Hepatocyte (in vitro differentiated cells): ENCODE data around the gene RIC8A. TPM values are rescaled to one million over a fixed set of nuclear protein-coding genes. Genes with fewer than 3 reads are reported as not detected.
"Not testable (repeated sequence)": the region's sequence is repeated elsewhere in the genome, so short reads cannot be mapped to it uniquely, and the experiment has no call there.

ENCODE experiments used
- DNase-seq: peaks from one replicate; pipeline ENCODE4 v3.0.0-alpha.2; 2016; ENCODE audit warnings: low spot score
- H2AFZ ChIP-seq: fragments of 200-600 bp; sonication (generic); 2 replicates; pipeline ENCODE4 v1.6.0; 2016; ENCODE audit warnings: antibody characterized with exemption, mild to moderate bottlenecking
- H3K27ac ChIP-seq: fragments of 200-600 bp; sonication (generic); 2 replicates; pipeline ENCODE4 v1.5.1; 2016; ENCODE audit warnings: mild to moderate bottlenecking
- H3K27me3 ChIP-seq: fragments of 200-600 bp; sonication (generic); 2 replicates; pipeline ENCODE4 v1.6.1; 2016
- H3K36me3 ChIP-seq: fragments of 200-600 bp; sonication (generic); replicated peaks from 2 replicates; pipeline ENCODE4 v1.5.1; 2016; ENCODE audit warnings: low read depth; ENCODE audit not compliant: insufficient read depth
- H3K4me1 ChIP-seq: fragments of 200-600 bp; sonication (generic); 2 replicates; pipeline ENCODE4 v1.5.1; 2016; ENCODE audit warnings: mild to moderate bottlenecking, moderate library complexity; ENCODE audit not compliant: insufficient read depth
- H3K4me2 ChIP-seq: fragments of 200-600 bp; sonication (generic); 2 replicates; pipeline ENCODE4 v1.6.0; 2016
- H3K4me3 ChIP-seq: fragments of 200-600 bp; sonication (generic); 2 replicates; pipeline ENCODE4 v1.5.1; 2016; ENCODE audit warnings: mild to moderate bottlenecking
- H3K79me2 ChIP-seq: fragments of 200-600 bp; sonication (generic); 2 replicates; pipeline ENCODE4 v1.6.0; 2017; ENCODE audit warnings: mild to moderate bottlenecking
- H3K9me2 ChIP-seq: fragments of 200-600 bp; sonication (generic); replicated peaks from 2 replicates; pipeline ENCODE4 v1.6.0; 2017; ENCODE audit warnings: mild to moderate bottlenecking; ENCODE audit not compliant: insufficient read depth
- H3K9me3 ChIP-seq: fragments of 200-600 bp; sonication (generic); 2 replicates; pipeline ENCODE4 v1.5.1; 2016; ENCODE audit warnings: low read depth, mild to moderate bottlenecking
- H4K20me1 ChIP-seq: fragments of 200-600 bp; sonication (generic); 2 replicates; pipeline ENCODE4 v1.6.0; 2016; ENCODE audit warnings: mild to moderate bottlenecking; ENCODE audit not compliant: insufficient read depth, poor library complexity, severe bottlenecking
- EZH2 ChIP-seq: fragments of 200-600 bp; sonication (generic); IDR thresholded peaks from 2 replicates; pipeline ENCODE4 v1.6.1; 2016; ENCODE audit warnings: antibody characterized with exemption, mild to moderate bottlenecking, borderline replicate concordance
- EZH2phosphoT487 ChIP-seq: fragments of 200-600 bp; sonication (generic); IDR thresholded peaks from one replicate; pipeline ENCODE4 v1.6.1; 2018; ENCODE audit warnings: antibody characterized with exemption, mild to moderate bottlenecking, low read depth, moderate library complexity; ENCODE audit not compliant: unreplicated experiment, severe bottlenecking
- WGBS: methylation state at CpG from one replicate; pipeline ENCODE4 v1.1.6; 2016; ENCODE audit warnings: low lambda C conversion rate; ENCODE audit errors: missing lambda C conversion rate; 5-methylcytosine and 5-hydroxymethylcytosine counted together
- polyA plus RNA-seq: library from polyadenylated mRNA; unstranded; fragments of >200 nt; fragmentation: Nextera tagmentation; extraction: Ambion mirVana; gene quantifications from 2 replicates; pipeline ENCODE4 v1.2.1, GENCODE V29; 2016
- total RNA-seq: library from RNA; depleted of rRNA; stranded (reverse); fragments of >200 nt; gene quantifications from 2 replicates; pipeline ENCODE4 v1.2.3, GENCODE V29; 2014
- TF ChIP-seq, protein P1 (sequence below): fragments of 200-600 bp; sonication (generic); IDR thresholded peaks from 2 replicates; pipeline ENCODE4 v1.5.1; 2016; ENCODE audit warnings: antibody characterized with exemption, mild to moderate bottlenecking; ENCODE audit not compliant: poor library complexity

The RIC8A gene
- total and polyA plus RNA-seq, 2 experiments from 2014 or later: 75.6 to 82.1 TPM

DNA sequence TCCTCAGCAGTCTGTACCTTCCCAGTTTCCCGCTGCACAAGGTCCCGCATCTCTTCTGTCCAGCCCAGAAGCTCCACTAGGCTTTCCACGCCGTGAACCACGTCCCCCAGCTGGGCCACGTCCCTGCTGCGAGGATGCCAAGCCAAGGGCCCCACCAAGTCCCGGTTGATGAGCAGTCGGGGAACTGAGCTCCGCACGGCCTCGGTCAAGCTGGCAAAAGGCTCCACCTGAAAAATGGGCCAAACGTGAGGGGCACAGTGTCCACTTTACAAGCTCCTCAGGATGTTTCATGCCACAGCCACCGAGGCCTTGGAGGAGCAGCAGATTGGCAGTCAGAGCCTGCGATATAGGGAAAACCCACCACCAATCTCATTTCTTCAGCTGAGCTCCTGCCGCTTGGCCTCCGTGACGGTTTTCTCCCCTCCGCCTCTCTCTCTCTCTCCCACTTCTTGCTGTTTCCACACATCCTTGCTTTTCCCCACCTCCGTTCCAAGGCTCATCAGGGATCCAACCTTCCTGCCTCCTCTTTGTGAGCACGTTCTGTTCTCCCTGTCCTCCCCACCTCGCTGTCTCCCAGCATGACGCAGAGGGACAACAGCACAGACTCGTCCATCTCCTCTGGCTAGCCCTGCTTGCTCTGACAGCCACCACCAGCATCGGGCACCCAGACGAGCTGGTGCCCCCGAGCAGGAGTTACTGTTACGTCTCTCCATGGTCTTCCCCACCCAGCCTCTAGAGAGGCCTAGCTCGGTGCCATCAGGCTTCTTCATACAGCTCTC is 11.5 kb downstream of the RIC8A start:
- Histone ChIP-seq H4K20me1 (no peaks in the 10 kb centered on the region), H3K79me2 (no peaks in the 10 kb centered on the region), H3K27ac (no peak overlapping the region), H3K27me3 (no peaks in the 10 kb centered on the region), H3K36me3 (no peaks in the 10 kb centered on the region), H3K9me3 (no peaks in the 10 kb centered on the region), H2AFZ (no peak overlapping the region), H3K4me1 (no peaks in the 10 kb centered on the region), H3K4me2 (no peak overlapping the region), H3K4me3 (no peak overlapping the region), H3K9me2 (no peaks in the 10 kb centered on the region)
- TF ChIP-seq EZH2: no peak
- TF ChIP-seq, protein P1, sequence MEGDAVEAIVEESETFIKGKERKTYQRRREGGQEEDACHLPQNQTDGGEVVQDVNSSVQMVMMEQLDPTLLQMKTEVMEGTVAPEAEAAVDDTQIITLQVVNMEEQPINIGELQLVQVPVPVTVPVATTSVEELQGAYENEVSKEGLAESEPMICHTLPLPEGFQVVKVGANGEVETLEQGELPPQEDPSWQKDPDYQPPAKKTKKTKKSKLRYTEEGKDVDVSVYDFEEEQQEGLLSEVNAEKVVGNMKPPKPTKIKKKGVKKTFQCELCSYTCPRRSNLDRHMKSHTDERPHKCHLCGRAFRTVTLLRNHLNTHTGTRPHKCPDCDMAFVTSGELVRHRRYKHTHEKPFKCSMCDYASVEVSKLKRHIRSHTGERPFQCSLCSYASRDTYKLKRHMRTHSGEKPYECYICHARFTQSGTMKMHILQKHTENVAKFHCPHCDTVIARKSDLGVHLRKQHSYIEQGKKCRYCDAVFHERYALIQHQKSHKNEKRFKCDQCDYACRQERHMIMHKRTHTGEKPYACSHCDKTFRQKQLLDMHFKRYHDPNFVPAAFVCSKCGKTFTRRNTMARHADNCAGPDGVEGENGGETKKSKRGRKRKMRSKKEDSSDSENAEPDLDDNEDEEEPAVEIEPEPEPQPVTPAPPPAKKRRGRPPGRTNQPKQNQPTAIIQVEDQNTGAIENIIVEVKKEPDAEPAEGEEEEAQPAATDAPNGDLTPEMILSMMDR: no peak
- TF ChIP-seq EZH2phosphoT487: no peak
- no peak for DNase-seq
- WGBS: 93% methylated on average over 29 of the region's 29 CpGs

DNA sequence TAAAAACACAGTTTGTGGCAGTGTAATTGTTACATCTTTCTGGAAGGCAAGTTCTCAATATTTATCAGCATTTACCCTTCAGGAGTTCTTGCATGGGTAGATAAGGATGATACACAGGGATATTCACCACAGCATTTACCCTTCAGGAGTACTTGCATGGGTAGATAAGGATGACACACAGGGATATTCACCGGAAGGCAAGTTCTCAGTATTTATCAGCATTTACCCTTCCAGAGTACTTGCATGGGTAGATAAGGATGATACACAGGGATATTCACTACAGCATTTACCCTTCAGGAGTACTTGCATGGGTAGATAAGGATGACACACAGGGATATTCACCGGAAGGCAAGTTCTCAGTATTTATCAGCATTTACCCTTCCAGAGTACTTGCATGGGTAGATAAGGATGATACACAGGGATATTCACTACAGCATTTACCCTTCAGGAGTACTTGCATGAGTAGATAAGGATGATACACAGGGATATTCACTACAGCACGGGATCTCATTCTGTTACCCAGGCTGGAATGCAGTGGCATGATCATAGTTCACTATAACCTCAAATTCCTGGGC is 13.2 kb downstream of the RIC8A start:
- H3K4me3 ChIP-seq, H3K9me3 ChIP-seq, H3K9me2 ChIP-seq, H3K4me2 ChIP-seq, H3K27me3 ChIP-seq, H2AFZ ChIP-seq, H3K36me3 ChIP-seq, H3K79me2 ChIP-seq, H3K4me1 ChIP-seq, H3K27ac ChIP-seq, H4K20me1 ChIP-seq, DNase-seq: not testable (repeated sequence)
- 62% methylated on average over 2 of the region's 3 CpGs for WGBS

DNA sequence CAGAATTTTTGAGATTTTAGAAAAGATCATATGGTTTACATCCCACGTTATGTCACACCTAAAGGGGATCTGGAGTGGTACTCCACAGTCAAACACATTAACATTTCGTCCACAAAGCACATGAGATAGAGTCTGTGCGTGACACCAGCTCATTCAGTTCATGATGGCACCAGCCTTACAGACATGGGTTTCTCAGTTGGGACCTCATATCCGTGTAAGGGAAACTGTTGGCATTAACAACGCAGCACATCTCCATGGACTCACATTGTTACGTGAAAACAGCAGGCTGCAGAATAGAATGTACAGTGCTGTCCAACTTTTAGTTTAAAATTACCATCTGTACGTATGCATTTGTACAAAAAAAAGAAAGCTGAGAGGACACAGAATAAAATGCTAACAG is 14.0 kb downstream of the RIC8A start:
- no peaks in the 10 kb centered on the region for H3K4me1 ChIP-seq
- DNase-seq: no peak
- no peaks in the 10 kb centered on the region for H3K9me3 ChIP-seq
- WGBS: 89% methylated on average over 7 of the region's 7 CpGs
- no peaks in the 10 kb centered on the region for H3K27me3 ChIP-seq
- peaks cover 3% of the 10 kb centered on the region for H3K79me2 ChIP-seq
- no peak overlapping the region for H2AFZ ChIP-seq
- no peaks in the 10 kb centered on the region for H3K9me2 ChIP-seq
- H4K20me1 ChIP-seq: no peaks in the 10 kb centered on the region
- H3K4me3 ChIP-seq: no peak overlapping the region
- no peak overlapping the region for H3K27ac ChIP-seq
- no peak overlapping the region for H3K4me2 ChIP-seq
- TF ChIP-seq EZH2phosphoT487 (no peak), EZH2 (no peak)
- TF ChIP-seq, protein P1: no peak
- H3K36me3 ChIP-seq: no peaks in the 10 kb centered on the region

DNA sequence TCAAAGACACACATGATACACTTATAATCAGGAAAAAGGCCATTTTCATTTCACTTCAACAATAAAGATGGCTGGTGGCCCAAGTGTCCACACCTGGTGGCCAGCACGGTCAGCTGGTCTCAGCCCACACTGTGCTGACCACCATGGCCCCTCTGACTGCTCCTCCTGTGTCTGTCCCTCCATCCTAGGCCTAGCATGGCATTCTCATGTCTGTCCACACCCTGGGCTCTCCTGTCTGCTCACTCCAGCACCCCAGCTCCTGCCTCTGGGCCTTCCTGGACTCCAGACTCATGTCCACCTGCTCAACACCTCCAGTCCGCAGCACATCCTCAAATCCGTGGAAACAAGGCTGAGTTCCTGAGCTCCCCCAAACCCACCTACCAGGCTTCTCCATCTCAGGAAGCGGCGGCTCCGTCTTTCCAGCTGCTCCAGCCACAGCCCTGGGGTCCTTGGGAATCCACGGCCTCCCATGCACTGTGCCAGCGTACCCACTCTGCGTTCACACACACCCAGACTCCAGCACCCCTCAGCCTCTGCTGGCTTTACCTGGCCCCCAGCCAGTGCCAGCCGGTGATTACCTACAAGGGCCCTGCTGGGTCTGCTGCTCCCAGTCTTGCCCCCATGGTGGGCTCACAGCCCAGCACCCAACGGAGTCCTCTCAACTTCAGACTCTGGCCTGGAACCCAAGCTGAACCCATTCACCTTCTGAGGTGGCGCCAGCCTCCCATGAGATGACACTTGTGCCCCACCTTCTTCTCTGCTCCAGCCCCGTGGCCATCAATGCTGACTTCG is 14.7 kb downstream of the RIC8A start:
- no peak overlapping the region for H3K4me2 ChIP-seq
- DNase-seq: no peak
- TF ChIP-seq EZH2 (no peak), EZH2phosphoT487 (no peak)
- TF ChIP-seq, protein P1: no peak
- H3K27ac ChIP-seq: no peak overlapping the region
- H3K9me2 ChIP-seq: no peaks in the 10 kb centered on the region
- no peaks in the 10 kb centered on the region for H3K36me3 ChIP-seq
- no peak overlapping the region for H3K4me3 ChIP-seq
- no peaks in the 10 kb centered on the region for H3K4me1 ChIP-seq
- H3K79me2 ChIP-seq: peaks cover 6% of the 10 kb centered on the region
- no peak overlapping the region for H2AFZ ChIP-seq
- no peaks in the 10 kb centered on the region for H3K9me3 ChIP-seq
- H3K27me3 ChIP-seq: no peaks in the 10 kb centered on the region
- 97% methylated on average over 14 of the region's 14 CpGs for WGBS
- no peaks in the 10 kb centered on the region for H4K20me1 ChIP-seq
